ENCODE measurements around the gene CRP.
"Not testable (repeated sequence)": the region's sequence is repeated elsewhere in the genome, so short reads cannot be mapped to it uniquely, and the experiment has no call there.

Gene CRP, protein sequence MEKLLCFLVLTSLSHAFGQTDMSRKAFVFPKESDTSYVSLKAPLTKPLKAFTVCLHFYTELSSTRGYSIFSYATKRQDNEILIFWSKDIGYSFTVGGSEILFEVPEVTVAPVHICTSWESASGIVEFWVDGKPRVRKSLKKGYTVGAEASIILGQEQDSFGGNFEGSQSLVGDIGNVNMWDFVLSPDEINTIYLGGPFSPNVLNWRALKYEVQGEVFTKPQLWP

GRCh38 chr1:159714529-159714928, at the start of gene CRP:
CRP (minus strand) TSS chr1:159714589; CDS start chr1:159714485, 104 bp downstream.
- DNase-seq (ENCODE audit: low read depth, low spot score) = no peak

DNA sequence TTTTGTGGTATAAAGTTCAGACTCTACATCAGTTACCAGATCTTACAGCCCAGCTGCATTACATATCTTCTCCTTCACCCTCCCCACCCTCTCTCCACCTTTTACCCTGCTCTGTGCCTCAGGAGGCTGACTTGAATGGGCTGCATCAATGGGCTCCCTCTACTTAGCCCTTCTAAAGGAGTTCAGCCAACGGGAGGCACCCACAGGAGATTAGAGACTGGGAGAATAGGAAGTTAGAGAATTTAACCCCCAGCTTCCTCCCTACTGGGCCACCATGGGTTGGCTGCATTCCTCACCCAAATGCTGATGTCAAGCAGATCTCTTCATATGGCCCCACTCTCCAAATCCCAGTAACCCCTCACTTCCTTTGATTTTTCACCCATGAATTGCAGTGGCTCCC, 49.3 kb upstream of the CRP start:
- DNase-seq (ENCODE audit: low read depth, low spot score) = no peak

DNA sequence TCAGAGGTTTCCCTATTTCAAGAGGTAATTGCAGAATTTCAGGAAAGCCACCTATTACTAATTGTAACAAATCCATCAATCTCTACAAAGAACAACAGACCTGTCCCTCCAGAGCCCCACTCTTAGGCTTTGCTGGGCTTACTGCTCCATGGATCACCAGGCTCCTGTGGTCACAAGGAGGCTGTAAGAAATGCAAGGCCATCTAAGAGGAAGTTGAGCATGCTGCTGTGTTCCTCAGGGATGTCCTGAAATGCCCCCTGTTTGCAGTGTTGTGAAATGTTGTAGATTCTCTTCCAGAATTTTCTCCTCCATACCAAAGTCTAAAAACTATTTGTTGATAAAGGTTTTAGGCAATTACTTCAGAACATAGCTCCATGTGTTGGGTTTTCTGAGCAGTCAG, 42.0 kb upstream of the CRP start:
- no peak for DNase-seq (ENCODE audit: low read depth, low spot score)

DNA sequence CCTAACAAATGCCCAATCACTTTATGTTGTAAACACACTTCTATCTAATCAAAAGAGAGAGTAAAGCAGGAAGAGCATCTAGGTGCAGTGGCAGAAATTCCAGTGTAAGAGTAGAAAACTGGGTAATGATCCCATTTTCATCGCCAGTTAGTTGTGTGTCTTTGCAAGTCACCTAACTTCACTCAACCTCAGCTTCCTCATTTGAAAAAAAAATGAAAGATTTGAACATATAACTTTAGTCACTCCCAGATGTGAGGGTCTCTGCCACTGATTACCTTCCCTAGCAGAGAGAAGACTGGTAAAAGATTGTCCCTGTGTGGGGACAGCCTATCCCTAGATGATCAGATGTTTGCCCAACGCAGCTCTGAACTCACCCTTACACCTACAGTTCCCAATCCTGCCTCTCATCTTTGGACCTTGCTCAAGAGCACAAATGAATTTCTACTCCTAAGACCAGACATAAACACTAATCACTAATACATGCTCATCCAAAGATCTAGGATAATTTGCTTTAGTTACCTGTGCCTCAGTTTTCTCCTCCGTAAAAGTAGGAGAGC, 41.1 kb upstream of the CRP start:
- no peak for DNase-seq (ENCODE audit: low read depth, low spot score)

- no peak for DNase-seq (ENCODE audit: low read depth, low spot score)
These were observed 39.0 kb upstream of the CRP start for GRCh38 chr1:159753386-159753785.

DNA sequence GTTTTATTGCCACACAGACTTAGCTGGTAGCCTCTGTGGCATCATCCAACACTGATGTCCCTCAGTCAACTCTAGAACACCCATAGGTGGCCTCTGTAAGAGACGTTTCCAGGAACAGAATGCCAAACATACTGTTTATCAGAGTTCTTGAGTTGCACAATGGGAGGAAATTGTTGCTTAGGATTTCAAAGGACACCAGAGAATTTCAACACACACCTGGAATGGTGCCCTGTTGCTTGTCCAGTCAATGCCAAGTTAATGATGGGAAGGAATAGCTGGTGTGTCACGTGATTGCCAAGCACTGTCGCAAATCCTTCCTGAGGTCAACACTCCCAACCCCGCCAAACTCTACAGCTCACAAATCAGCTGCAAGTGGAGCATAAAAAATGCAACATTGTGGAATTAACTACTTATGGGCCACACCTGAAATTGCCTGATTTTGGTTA, 37.8 kb upstream of the CRP start:
- no peak for DNase-seq (ENCODE audit: low read depth, low spot score)

DNA sequence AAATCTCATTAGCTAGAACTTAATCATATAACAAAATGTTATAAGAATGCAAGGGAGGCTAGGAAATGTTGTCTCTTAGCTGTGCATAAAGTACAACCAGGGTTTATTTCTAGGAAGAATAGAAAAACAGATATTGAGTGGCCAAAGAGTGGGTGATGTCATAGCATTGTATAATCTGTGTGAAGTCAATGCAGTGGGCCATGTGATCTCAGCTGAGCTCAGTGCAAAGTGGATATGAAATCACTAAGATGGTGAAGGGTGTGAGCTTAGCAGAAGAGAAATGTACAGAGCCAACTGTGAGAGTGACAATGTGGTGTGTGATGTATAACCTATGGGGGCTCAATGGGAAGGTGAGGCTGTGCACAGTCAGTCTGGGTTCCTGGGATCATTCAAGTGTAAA, 36.6 kb upstream of the CRP start:
- no peak for DNase-seq (ENCODE audit: low read depth, low spot score)

- no peak for DNase-seq (ENCODE audit: low read depth, low spot score)
These were observed 36.2 kb upstream of the CRP start for GRCh38 chr1:159750621-159751020.

- DNase-seq (ENCODE audit: low read depth, low spot score) = no peak
These were observed 35.2 kb upstream of the CRP start for GRCh38 chr1:159749630-159750029.

- no peak for DNase-seq (ENCODE audit: low read depth, low spot score)
These were observed 34.0 kb upstream of the CRP start for GRCh38 chr1:159748370-159748769.

- no peak for DNase-seq (ENCODE audit: low read depth, low spot score)
These were observed 32.3 kb upstream of the CRP start for GRCh38 chr1:159746666-159747065.

GRCh38 chr1:159743651-159744410, 29.4 kb upstream of the CRP start:
- no peak for DNase-seq (ENCODE audit: low read depth, low spot score)

DNA sequence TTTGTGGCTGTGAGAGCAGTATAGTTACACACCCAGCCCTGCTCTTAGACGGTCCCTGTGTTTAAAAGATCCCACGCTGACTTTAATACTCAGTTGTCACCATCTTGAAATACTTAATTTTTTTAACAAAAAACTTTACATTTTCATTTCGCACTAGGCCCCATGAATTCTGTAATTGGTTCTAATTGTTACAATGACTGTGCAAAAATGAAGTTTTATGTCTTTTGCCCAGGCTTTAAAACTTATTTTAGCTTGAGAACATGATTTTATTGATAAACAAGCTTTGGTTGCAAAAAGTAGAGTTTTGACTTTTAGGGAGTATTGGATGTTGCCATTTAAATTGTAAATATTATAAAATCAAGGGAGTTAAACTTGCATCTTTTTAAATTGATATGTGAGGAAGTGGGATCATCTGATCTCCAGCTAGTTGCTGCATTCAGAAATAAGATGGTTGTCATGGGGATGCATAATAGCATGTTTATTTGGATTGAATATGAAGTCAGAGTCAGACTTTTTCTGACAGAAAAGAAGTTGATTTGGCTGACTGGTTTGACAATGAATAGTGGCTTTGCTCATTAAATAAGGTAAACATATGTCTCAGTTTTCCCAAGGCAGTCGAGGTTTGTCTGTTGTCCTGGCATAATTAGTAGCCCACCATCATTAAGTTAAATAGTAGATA, 23.0 kb upstream of the CRP start:
- DNase-seq (ENCODE audit: low read depth, low spot score) = no peak

GRCh38 chr1:159723188-159723587, 8.8 kb upstream of the CRP start:
- DNase-seq (ENCODE audit: low read depth, low spot score) = not testable (repeated sequence)

DNA sequence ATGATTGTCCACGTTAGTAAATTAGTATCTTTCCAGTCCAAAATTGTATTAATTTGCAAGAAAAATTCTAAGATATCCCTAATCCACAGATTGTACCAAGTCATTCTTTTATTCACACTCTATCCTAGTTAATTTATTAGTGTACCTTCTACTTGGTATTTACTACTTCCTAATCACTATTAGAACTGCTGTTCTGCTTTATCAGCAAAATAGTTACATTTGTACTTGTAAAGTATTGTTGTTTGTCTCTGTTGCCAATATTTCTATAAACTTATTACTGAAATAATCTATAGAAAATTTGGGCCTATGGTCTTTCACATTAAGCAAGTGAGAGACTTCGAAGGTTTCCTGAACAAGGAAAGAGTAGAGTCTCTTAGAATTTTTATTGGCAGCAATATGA, 5.6 kb upstream of the CRP start:
- DNase-seq (ENCODE audit: low read depth, low spot score) = no peak

DNA sequence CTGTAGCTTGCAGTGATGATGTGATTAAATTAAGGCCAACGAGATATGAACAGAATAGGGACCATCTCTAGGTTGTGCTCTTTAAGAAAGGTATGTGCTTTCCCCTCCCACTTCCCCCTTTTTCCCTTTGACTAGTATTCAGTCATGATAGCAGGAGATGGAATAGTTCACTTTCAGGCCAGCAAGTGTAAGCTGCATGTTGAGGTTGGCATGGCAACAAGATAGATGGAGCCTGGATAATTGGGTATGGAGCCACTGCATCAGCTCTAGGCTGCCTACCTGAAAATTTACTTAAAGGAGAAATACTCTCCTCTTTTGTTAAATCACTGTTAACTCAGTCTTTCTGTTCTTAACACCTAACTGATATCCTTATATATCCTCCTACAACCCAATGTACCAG, 1.5 kb upstream of the CRP start:
- no peak for DNase-seq (ENCODE audit: low read depth, low spot score)

- DNase-seq (ENCODE audit: low read depth, low spot score) = no peak
These were observed 2.3 kb downstream of the CRP start for GRCh38 chr1:159712080-159712479.

GRCh38 chr1:159707472-159708260, 6.7 kb downstream of the CRP start:
- no peak for DNase-seq (ENCODE audit: low read depth, low spot score)

DNA sequence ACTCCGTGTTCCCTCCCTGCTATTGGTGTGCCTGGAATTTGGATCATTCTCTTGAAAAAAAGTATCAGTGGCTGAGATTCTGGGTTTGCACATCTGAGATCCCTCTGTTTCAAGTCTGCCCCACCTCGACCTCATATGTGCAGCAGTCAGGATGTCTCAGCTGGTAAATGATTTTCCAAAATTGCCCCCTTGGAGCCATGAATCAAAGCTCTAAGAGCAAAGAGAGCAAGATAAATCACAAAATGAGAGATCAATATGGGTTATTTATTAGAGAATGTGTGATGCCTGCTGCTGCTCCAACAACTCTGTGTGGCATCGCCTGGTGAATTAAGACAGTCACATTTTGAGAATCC, 8.5 kb downstream of the CRP start:
- no peak for DNase-seq (ENCODE audit: low read depth, low spot score)

DNA sequence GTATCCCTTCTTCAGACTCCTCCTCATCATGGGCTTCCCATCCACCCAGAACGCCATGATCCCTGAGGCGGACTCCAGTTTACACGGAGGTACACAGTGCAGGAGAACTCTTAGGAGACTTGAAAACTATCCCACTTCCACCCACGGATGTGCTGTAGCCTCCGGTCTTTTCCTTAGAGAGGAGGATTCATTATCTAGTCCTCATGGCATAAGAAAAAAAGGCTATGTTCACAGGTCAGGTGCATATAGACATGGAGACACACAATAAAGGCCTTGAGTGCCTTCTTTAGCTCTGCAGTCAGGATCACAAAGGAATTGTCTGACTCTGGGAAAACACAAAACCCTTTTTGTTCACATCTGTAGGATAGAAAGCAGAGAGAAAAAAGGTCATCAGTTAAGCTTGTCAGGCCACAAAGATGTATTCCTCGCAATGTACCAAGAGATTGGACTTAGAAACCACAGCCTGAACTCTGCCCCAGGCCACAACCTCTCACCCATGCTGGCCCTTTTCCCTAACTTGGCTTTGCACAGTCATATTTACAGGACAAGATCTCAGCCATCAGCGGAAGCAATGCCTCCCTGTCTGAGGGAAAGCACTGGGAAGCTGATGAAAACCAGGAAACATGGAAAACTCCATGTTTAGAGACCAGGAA, 9.0 kb downstream of the CRP start:
- DNase-seq (ENCODE audit: low read depth, low spot score) = no peak

GRCh38 chr1:159704481-159704880, 9.9 kb downstream of the CRP start:
- no peak for DNase-seq (ENCODE audit: low read depth, low spot score)

All from astrocyte of the hippocampus (primary cell).